Activated CD8-positive, alpha-beta memory T cell treated with anti-CD3 and anti-CD28 coated beads for 1 hour (primary cell): ENCODE data around the gene LBHD1.
"Not testable (repeated sequence)": the region's sequence is repeated elsewhere in the genome, so short reads cannot be mapped to it uniquely, and the experiment has no call there.

Source experiments
- DNase-seq, 2 donors: peaks; one replicate each; pipeline ENCODE4 v3.0.0-alpha.2; 2020; ENCODE audit warnings: low read depth in 1 of 2; ENCODE audit errors: extremely low read depth in 1 of 2

LBHD1 gene

GRCh38 chr11:62694455-62695167 lies 22.5 kb upstream of the LBHD1 start:
- DNase-seq, result peak; percentile 49 to 69

- DNase-seq, result not testable (repeated sequence)
Observed at GRCh38 chr11:62693624-62694023, 21.6 kb upstream of the LBHD1 start.

GRCh38 chr11:62689421-62690183 lies 17.5 kb upstream of the LBHD1 start, which contains the start of gene LRRN4CL:
LRRN4CL (minus strand) TSS chr11:62689530; CDS start chr11:62688508, 1,022 bp downstream.
- DNase-seq, result no peak

GRCh38 chr11:62688491-62688890 lies 16.4 kb upstream of the LBHD1 start:
- no peak for DNase-seq

- DNase-seq, result no peak
Observed at GRCh38 chr11:62687508-62688396, 15.7 kb upstream of the LBHD1 start.

GRCh38 chr11:62682518-62682917 lies 10.5 kb upstream of the LBHD1 start:
- no peak for DNase-seq

GRCh38 chr11:62680825-62681240 lies 8.8 kb upstream of the LBHD1 start:
- DNase-seq, result no peak

GRCh38 chr11:62678770-62679696 lies 7.0 kb upstream of the LBHD1 start, which contains the start of gene UBXN1:
UBXN1 (minus strand) TSS chr11:62679073; CDS start chr11:62678923, 150 bp downstream.
- peak; percentile 50 to 69 for DNase-seq

- DNase-seq, result no peak
Observed at GRCh38 chr11:62678433-62678769, 6.3 kb upstream of the LBHD1 start.

GRCh38 chr11:62677714-62678113 lies 5.6 kb upstream of the LBHD1 start:
- DNase-seq, result no peak

- no peak for DNase-seq
Observed at GRCh38 chr11:62677156-62677555, 5.1 kb upstream of the LBHD1 start.

GRCh38 chr11:62676698-62677097 lies 4.6 kb upstream of the LBHD1 start:
- DNase-seq, result no peak

GRCh38 chr11:62675415-62675814 lies 3.3 kb upstream of the LBHD1 start:
- DNase-seq, result not testable (repeated sequence)

- no peak for DNase-seq
Observed at GRCh38 chr11:62673196-62673525, 1.1 kb upstream of the LBHD1 start.

GRCh38 chr11:62671236-62671607 lies 845 bp downstream of the LBHD1 start:
- no peak for DNase-seq

GRCh38 chr11:62669420-62670161 lies 2.5 kb downstream of the LBHD1 start:
- DNase-seq, result no peak

GRCh38 chr11:62667460-62667859 lies 4.6 kb downstream of the LBHD1 start:
- DNase-seq, result no peak

GRCh38 chr11:62666259-62666926 lies 5.7 kb downstream of the LBHD1 start:
- DNase-seq, result no peak
